Duodenal mucosa (tissue), 2 donors: ENCODE data around the gene PTPRE.

ENCODE experiments used
- H3K27ac ChIP-seq: one replicate; pipeline ENCODE4 v1.7.0; 2013; ENCODE audit warnings: low read depth, low read length
- H3K27me3 ChIP-seq, 2 donors: one replicate each; pipeline ENCODE4 v1.7.0; 2013; ENCODE audit warnings: low read length in 2 of 2, control low read depth in 1 of 2; ENCODE audit not compliant: insufficient read depth in 2 of 2, control insufficient read depth in 1 of 2
- H3K36me3 ChIP-seq, 2 donors: one replicate each; pipeline ENCODE4 v1.7.0; 2013; ENCODE audit warnings: low read length in 2 of 2, control low read depth in 1 of 2; ENCODE audit not compliant: insufficient read depth in 2 of 2, control insufficient read depth in 1 of 2
- H3K4me1 ChIP-seq, 2 donors: one replicate each; pipeline ENCODE4 v1.7.0; 2013; ENCODE audit warnings: low read length in 2 of 2, control low read depth in 1 of 2; ENCODE audit not compliant: insufficient read depth in 2 of 2, control insufficient read depth in 1 of 2
- H3K4me3 ChIP-seq, 2 donors: one replicate each; pipeline ENCODE4 v1.7.0; 2013; ENCODE audit warnings: low read length in 2 of 2, low read depth in 1 of 2
- H3K9ac ChIP-seq, 2 donors: one replicate each; pipeline ENCODE4 v1.7.0; 2013; ENCODE audit warnings: low read length in 2 of 2, low read depth in 1 of 2
- H3K9me3 ChIP-seq, 2 donors: one replicate each; pipeline ENCODE4 v1.7.0; 2013; ENCODE audit warnings: low read length in 2 of 2, control low read depth in 1 of 2; ENCODE audit not compliant: control insufficient read depth in 1 of 2

The PTPRE gene

DNA sequence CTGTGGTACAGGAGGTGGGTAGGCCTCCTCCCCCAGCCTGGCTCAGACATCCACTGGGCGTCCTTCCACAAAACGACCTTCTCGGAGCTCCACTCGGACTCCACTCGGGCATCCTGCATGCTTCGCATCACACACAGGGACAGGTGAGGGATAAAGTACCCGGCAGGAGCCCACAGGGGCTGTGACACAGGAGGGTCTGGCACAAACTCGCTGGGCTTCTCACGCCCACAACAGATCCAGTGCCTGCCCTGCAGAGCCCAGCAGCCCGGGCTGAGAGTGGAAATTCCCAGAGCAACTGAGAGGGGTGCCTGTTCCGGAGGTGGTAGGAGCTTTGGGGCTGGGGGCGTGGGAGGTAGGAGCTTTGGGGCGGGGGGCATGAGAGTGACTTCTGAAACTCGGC lies 110.9 kb downstream of the PTPRE start:
- Histone ChIP-seq H3K27me3 (no peaks in the 10 kb centered on the region), H3K4me3 (no peak overlapping the region), H3K36me3 (no peaks in the 10 kb centered on the region), H3K4me1 (no peaks in the 10 kb centered on the region), H3K9ac (no peak overlapping the region), H3K9me3 (no peaks in the 10 kb centered on the region), H3K27ac (no peak overlapping the region)

DNA sequence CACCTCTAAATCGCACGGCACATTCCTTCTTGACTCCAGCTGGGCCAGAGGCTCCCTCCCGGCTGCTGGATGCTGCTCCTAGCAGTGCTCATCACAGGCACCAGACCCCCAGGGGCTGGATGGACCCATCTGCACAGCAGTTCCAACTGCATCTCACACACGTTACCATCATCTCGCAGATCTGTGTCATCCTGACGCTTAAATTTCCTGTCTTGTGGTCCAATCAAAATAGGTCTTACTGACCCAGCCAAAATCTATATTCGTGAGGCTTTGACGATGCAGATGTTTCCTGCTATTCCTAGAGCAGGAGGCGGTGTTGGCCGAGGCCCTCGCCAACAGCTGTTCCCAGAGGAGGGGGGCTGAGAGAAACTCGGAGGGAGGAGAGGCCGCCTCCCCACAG lies 111.3 kb downstream of the PTPRE start:
- Histone ChIP-seq H3K9ac (no peak overlapping the region), H3K36me3 (no peaks in the 10 kb centered on the region), H3K4me1 (no peaks in the 10 kb centered on the region), H3K9me3 (no peaks in the 10 kb centered on the region), H3K27ac (no peak overlapping the region), H3K27me3 (no peaks in the 10 kb centered on the region), H3K4me3 (no peak overlapping the region)

DNA sequence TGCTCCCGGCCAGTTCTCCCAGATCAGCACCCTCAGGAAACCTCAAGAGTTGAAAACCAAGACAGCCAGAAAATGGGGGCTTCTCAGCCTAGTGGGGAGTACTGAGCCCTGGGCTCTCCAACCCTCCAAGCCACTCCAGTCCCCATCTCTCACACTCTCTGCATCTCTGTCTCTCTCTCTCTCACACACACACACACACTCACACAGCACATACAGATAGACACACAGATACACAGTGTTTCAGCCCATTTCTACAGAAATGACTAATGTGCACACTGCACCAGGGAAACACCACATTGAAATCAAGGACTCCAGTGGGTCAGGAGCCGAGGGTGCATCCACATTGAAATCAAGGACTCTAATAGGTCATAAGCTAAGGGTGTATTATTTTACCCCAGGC lies 111.8 kb downstream of the PTPRE start:
- H3K9ac ChIP-seq, result no peak overlapping the region
- H3K27ac ChIP-seq, result no peak overlapping the region
- no peaks in the 10 kb centered on the region for H3K9me3 ChIP-seq
- no peaks in the 10 kb centered on the region for H3K4me1 ChIP-seq
- H3K36me3 ChIP-seq, result no peaks in the 10 kb centered on the region
- H3K27me3 ChIP-seq, result no peaks in the 10 kb centered on the region
- H3K4me3 ChIP-seq, result no peak overlapping the region

DNA sequence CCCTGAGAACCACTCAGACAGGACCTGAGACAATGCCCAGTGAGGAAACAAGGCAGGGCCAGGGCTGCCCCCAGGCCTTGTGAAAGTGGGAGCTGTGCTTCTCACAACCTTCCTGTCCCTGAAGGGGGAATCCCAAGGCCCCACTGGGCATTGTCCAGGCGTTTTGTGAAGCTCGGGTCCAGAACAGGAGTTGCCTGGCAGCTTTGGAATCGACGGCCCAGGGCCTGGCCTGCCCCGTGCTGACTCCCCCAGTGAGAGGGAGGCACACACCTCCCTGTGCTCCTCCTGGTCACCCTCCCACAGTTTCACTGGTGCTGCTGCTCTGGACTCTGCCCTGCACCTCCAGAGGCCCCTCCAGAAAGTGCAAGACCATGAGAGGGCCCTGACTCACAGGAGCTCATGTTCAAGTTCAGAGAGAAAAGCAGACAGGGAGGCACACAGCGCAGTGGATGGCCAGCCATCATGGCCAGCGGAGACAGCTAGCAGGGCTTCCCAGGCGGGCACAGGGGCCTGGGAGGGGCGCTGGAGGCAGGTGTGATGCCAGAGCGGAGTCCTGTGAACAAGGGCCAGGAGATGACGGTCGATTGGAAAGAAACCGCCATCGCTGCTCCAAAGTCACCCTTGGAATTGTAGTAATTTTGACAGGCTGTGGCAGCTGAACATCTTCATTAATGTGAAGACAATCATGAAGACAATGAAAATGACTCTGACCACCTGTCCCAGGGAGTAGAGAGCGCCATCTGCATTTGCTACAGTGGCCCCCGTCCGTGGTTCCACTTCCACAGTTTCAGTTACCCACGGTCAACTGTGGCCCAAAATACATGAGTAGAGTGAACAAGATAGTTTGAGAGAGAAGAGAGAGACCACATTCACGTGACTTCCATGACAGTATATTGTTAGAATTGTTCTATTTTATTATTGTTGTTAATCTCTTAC lies 115.6 kb downstream of the PTPRE start:
- H3K27ac ChIP-seq, result no peak overlapping the region
- H3K9ac ChIP-seq, result no peak overlapping the region
- no peaks in the 10 kb centered on the region for H3K36me3 ChIP-seq
- no peaks in the 10 kb centered on the region for H3K27me3 ChIP-seq
- H3K4me3 ChIP-seq, result no peak overlapping the region
- no peaks in the 10 kb centered on the region for H3K9me3 ChIP-seq
- no peaks in the 10 kb centered on the region for H3K4me1 ChIP-seq

DNA sequence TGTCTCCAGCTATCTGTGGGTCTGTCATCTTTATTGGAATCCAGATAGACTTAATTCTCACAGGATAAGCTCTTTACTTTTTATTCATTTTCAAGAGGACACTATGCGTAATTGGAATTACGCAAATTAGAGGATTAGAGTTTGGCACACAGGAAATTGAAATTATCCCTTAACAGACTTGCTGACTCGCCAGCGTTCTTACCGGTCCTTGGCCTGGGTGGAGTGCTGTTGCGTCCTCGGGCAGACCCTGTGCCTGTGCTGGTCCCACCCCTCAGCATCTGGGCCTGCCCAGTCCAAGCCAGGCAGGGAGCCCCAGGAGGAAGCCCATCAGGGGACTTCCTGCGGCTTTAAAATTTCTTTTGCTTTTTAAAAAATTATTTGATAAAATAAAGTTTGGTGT lies 117.5 kb downstream of the PTPRE start:
- no peak overlapping the region for H3K9ac ChIP-seq
- no peak overlapping the region for H3K4me3 ChIP-seq
- H3K9me3 ChIP-seq, result no peaks in the 10 kb centered on the region
- H3K36me3 ChIP-seq, result no peaks in the 10 kb centered on the region
- H3K27me3 ChIP-seq, result no peaks in the 10 kb centered on the region
- no peak overlapping the region for H3K27ac ChIP-seq
- no peaks in the 10 kb centered on the region for H3K4me1 ChIP-seq

DNA sequence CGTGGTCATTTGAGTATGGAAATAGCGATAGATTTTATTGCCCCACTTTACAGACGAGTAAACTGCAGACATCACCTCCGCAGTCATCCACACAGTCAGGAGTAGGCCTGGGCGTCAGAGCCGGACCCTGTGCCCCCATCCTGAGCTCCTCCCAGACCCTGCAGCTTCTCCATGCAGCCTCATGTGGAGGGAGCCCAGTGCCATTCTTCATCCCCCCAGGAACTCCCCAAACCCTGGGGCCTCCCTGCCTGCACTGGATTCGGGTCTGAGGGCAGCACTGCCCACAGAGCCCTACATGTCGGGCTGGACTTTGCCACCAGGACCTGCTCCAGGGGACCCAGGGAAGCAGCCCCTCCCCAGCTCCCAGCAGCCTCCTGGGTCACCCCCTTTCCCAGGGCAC lies 118.5 kb downstream of the PTPRE start:
- H3K9me3 ChIP-seq, result no peaks in the 10 kb centered on the region
- no peak overlapping the region for H3K27ac ChIP-seq
- no peak overlapping the region for H3K9ac ChIP-seq
- no peak overlapping the region for H3K4me3 ChIP-seq
- no peaks in the 10 kb centered on the region for H3K36me3 ChIP-seq
- H3K4me1 ChIP-seq, result no peaks in the 10 kb centered on the region
- no peaks in the 10 kb centered on the region for H3K27me3 ChIP-seq

DNA sequence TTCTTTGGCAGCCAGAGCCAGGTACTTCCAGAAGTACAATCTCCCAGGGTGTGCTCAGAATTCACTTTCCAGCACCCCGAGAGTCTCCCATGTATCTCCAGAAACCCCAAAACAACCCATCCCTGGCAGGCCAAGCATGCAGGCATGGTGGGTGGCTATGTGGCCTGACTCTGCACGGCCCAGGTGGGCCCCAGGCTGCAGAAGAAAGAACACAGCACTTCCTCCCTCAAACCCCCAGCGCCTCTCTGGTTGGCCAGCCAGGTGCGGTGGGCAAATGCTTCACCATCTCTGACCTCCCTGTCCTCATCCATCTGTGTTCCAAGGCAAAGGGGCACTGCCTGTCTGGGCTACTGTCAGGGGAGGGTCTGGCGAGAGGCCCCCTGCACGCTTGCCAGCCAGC lies 119.0 kb downstream of the PTPRE start:
- no peaks in the 10 kb centered on the region for H3K36me3 ChIP-seq
- H3K4me3 ChIP-seq, result no peak overlapping the region
- H3K27ac ChIP-seq, result no peak overlapping the region
- no peaks in the 10 kb centered on the region for H3K4me1 ChIP-seq
- H3K27me3 ChIP-seq, result no peaks in the 10 kb centered on the region
- H3K9me3 ChIP-seq, result no peaks in the 10 kb centered on the region
- H3K9ac ChIP-seq, result no peak overlapping the region

DNA sequence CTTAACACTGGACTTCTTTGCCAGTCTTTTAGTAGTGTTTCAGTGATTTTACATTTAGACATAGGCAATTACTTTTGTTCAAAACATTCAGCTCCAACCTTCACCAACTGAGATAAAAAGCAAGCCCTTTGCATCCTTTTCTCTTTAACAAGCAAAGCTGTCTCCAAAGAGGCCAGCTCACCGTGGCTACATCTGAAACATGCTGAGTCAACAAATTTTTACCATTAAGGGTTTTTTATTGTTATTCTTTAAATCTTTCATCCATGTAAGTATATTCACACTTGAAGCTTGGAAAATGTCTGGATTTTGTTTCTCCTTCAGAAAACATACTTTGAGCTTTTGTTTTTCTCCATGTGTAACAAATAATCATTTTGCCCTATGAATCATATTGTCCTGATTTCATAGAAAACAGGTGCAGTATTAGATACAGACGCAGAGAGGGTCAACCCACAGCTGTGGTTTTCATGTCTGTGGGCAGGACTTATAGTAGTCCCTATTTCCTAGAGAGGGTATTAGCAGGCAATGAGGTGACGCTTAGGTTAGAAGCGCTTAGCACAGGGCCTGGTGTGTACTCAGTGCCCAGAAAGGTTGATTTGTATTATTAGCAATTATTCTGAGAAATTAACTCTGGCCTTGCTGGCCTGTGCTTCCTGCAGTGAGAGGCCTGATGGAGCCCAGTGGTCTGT lies 119.9 kb downstream of the PTPRE start:
- no peaks in the 10 kb centered on the region for H3K4me1 ChIP-seq
- H3K27me3 ChIP-seq, result no peaks in the 10 kb centered on the region
- H3K4me3 ChIP-seq, result no peak overlapping the region
- H3K9me3 ChIP-seq, result no peaks in the 10 kb centered on the region
- H3K9ac ChIP-seq, result no peak overlapping the region
- no peak overlapping the region for H3K27ac ChIP-seq
- H3K36me3 ChIP-seq, result no peaks in the 10 kb centered on the region

DNA sequence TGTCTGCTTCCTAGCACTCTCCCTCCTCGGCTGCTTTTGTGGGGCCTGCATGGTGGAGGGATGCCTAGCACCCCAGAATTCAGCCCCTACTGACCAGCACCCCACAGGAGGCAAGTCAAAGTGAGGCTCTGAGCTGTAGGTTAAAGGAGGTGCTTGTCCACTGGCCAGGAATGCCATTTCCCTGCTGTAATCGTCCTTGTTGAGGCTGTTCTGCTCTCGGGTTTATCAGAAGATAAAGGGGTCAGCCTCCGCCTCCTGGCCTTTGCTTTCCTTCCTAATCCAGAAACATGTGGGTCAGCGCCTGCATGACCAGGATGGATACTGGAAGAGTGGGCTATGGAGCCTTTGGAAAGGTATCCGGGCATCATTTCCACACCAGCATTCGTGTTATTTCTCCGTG lies 120.4 kb downstream of the PTPRE start:
- H3K27ac ChIP-seq, result no peak overlapping the region
- H3K9me3 ChIP-seq, result no peaks in the 10 kb centered on the region
- H3K27me3 ChIP-seq, result no peaks in the 10 kb centered on the region
- no peaks in the 10 kb centered on the region for H3K36me3 ChIP-seq
- H3K9ac ChIP-seq, result no peak overlapping the region
- no peak overlapping the region for H3K4me3 ChIP-seq
- H3K4me1 ChIP-seq, result no peaks in the 10 kb centered on the region

DNA sequence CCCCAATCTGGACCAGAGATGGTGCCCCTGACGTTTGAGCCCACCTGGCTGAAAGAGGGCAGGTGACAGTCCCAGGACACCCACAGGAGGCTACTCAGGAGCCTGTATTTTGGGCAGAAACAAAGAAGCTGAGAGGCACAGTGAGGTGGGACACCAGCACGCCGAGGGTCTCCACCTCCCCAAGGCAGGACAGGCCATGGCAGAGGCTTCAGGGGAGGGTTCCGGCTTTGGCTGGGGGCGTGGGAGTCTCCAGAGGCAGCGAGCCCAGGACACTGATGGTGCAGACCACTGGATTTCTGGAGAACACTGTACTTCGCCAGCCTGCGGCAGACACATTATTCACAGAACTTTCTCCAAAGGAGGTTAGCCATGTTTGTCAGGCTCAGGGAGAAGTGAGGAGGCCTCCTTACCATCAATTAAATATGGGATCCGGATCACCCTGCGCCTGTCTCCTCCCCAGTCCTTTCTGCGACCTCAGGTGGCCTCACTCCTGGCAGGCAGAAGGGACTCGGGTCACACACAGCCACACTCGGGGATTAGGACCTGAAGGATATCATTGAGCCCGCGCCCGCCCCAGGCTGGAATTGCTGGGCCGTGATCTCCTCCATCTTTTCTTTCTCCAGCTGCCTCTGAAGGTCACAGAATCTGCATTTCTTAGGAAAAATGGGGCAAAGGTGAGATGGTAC lies 121.1 kb downstream of the PTPRE start:
- no peak overlapping the region for H3K27ac ChIP-seq
- H3K9me3 ChIP-seq, result no peaks in the 10 kb centered on the region
- no peak overlapping the region for H3K4me3 ChIP-seq
- H3K36me3 ChIP-seq, result no peaks in the 10 kb centered on the region
- no peak overlapping the region for H3K9ac ChIP-seq
- no peaks in the 10 kb centered on the region for H3K27me3 ChIP-seq
- no peaks in the 10 kb centered on the region for H3K4me1 ChIP-seq
